Dermis blood vessel endothelial cell (primary cell): Measurements from ENCODE around the gene ELN. TPM values are rescaled to one million over a fixed set of nuclear protein-coding genes. Genes with fewer than 3 reads are reported as not detected.
A peak's percentile ranks its signal among the peaks of the same experiment; 100 is the strongest.

Experiments
- DNase-seq: peaks from one replicate; pipeline ENCODE4 v3.0.0; 2010
- total RNA-seq: library from RNA; depleted of rRNA; stranded (reverse); fragments of >200 nt; gene quantifications from 2 replicates; pipeline ENCODE4 v1.2.3, GENCODE V29; 2014

ELN gene
- total RNA-seq, 1 donor from 2014 or later = 5.4 TPM

- DNase-seq = no peak
Observed at GRCh38 chr7:74025730-74026129, 2.2 kb upstream of the ELN start.

- DNase-seq = no peak
Observed at GRCh38 chr7:74026406-74026902, 1.5 kb upstream of the ELN start.

GRCh38 chr7:74026903-74027682 is 880 bp upstream of the ELN start:
- DNase-seq = peak; percentile 77

- DNase-seq = no peak
Observed at GRCh38 chr7:74028321-74028838, 407 bp downstream of the ELN start.

- DNase-seq = peak; percentile 60
Observed at GRCh38 chr7:74029089-74029785, 1.3 kb downstream of the ELN start.

- DNase-seq = no peak
Observed at GRCh38 chr7:74029991-74030415, 2.0 kb downstream of the ELN start.

- DNase-seq = no peak
Observed at GRCh38 chr7:74030861-74031260, 2.9 kb downstream of the ELN start.

GRCh38 chr7:74031403-74032190 is 3.6 kb downstream of the ELN start:
- DNase-seq = no peak

GRCh38 chr7:74032191-74032490 is 4.2 kb downstream of the ELN start:
- DNase-seq = no peak

- DNase-seq = no peak
Observed at GRCh38 chr7:74032624-74033371, 4.8 kb downstream of the ELN start.

GRCh38 chr7:74033372-74034311 is 5.7 kb downstream of the ELN start:
- DNase-seq = no peak

- DNase-seq = no peak
Observed at GRCh38 chr7:74037609-74038008, 9.6 kb downstream of the ELN start.

- DNase-seq = no peak
Observed at GRCh38 chr7:74038194-74038961, 10.4 kb downstream of the ELN start.

GRCh38 chr7:74039337-74039736 is 11.4 kb downstream of the ELN start:
- no peak for DNase-seq

- DNase-seq = peak; percentile 22
Observed at GRCh38 chr7:74040101-74040790, 12.3 kb downstream of the ELN start.

GRCh38 chr7:74040791-74041520 is 13.0 kb downstream of the ELN start:
- DNase-seq = no peak

GRCh38 chr7:74042746-74043522 is 15.0 kb downstream of the ELN start:
- DNase-seq = no peak

- DNase-seq = no peak
Observed at GRCh38 chr7:74043523-74043951, 15.6 kb downstream of the ELN start.
